ENCODE data around the gene ATP10D.

Gene ATP10D

GRCh38 chr4:47598896-47599295 lies 113.8 kb downstream of the ATP10D start:
- DNase-seq, result no peak

DNA sequence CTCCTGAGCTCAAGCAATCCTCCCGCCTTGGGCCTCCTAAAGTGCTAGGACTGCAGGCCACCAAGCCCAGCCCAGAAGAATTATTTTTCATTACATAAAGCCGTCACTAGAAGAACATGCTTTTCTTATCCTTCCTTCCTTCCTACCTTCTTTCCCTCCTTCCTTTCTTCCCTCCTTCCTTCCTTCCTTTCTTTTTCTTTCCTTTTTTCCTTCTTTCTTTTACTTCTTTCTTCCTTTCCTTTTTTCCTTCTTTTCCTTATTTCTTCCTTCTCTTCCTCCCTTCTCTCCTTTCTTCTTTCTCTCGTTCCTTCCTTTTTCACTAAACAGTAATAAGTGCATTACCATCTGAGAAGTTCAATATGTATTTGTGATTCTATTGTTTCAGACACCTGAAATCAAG lies 121.4 kb downstream of the ATP10D start:
- no peak for DNase-seq

- DNase-seq, result no peak
Measured at GRCh38 chr4:47612116-47613023, 127.3 kb downstream of the ATP10D start.

GRCh38 chr4:47615385-47615784 lies 130.3 kb downstream of the ATP10D start:
- no peak for DNase-seq

DNA sequence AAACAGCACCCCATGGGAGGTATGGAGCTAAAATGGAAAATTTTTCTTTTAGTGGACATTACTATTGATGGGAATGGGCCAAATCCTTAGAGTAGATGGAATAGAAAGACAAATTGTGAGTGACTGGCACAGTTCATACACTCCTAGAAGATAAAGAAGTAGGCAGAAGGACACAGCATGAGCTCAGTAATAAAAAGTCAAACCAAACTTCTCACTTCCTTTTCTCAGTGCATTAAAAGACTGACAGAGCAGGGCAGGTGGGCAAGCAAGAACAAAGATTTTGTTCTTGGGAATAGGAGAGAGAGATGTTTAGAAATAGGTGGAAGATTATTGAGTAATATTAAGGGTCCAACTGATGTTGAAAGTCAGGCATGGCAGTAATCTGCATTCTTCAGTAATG lies 132.5 kb downstream of the ATP10D start:
- DNase-seq, result no peak

DNA sequence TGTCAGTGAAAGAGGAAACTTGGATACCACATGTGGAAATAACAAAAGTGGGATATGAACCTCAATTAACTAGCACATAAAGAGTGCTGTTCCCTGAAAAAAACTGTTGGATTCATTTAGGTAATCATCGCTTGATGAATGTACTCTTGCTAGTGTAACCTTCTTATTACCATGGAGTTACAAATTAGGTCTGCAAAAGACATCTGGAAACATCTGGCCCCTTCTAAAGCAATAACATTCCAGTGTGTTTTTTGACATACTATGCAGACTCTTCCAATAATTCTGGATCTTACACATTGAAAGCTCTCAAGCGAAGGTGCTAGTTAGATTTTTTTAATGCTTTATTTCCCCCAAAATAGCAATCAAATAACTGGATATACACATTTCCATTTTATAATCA lies 134.6 kb downstream of the ATP10D start:
- DNase-seq, result no peak

- DNase-seq, result no peak
Measured at GRCh38 chr4:47621181-47621580, 136.1 kb downstream of the ATP10D start.

- DNase-seq, result no peak
Measured at GRCh38 chr4:47624031-47624441, 139.0 kb downstream of the ATP10D start.

DNA sequence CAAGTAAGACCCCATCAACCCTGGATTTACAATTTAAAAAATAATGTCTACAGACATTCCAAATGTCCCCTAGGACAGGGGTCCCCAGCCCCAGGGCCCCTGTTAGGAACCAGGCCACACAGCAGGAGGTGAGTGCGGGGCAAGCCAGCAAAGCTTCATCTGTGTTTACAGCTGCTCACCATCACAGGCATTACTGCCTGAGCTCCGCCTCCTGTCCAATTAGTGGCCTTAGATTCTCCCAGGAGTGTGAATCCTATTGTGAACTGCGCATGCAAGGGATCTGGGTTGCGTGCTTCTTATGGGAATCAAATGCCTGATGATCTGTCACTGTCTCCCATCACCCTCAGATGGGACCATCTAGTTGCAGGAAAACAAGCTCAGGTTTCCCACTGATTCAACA lies 146.1 kb downstream of the ATP10D start:
- DNase-seq, result no peak

DNA sequence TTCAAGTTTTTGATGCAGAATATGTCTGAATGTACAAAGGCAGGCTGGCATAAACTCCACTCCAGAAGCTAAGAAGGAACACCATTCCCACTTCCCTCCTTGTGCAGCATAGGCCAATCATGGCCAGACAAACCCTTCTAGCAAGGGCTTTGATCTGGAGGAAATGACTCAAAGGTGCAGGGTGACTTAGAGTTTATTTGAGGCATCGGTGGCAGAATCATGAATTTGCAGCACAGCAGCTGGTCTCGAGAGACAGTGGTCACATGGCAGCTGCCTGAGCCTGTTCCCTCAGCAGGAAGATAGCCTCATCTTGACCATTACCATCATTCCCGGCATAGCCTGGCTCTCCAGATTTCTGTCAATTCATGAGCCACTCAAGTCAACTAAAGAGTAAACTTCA lies 154.5 kb downstream of the ATP10D start:
- no peak for DNase-seq

DNA sequence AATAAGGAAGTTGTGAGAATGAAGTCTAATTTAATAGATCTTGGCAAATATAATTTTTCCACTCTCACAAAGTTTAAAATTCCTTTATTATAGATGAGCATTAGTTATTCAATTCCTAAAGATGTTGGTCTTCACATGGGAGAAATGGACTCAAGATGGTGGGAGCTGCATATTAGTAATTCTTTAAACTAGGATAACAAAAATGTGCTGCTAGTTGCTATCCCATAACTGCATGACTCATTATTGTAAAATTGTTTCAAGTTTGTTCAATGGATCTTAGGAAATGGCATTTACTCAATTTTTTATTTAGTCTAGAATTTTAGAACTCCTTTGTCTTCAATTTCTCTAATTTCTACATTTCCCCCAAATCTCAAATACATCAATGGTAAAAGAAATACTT lies 155.8 kb downstream of the ATP10D start:
- DNase-seq, result no peak

GRCh38 chr4:47641755-47642154 lies 156.7 kb downstream of the ATP10D start:
- DNase-seq, result no peak

DNA sequence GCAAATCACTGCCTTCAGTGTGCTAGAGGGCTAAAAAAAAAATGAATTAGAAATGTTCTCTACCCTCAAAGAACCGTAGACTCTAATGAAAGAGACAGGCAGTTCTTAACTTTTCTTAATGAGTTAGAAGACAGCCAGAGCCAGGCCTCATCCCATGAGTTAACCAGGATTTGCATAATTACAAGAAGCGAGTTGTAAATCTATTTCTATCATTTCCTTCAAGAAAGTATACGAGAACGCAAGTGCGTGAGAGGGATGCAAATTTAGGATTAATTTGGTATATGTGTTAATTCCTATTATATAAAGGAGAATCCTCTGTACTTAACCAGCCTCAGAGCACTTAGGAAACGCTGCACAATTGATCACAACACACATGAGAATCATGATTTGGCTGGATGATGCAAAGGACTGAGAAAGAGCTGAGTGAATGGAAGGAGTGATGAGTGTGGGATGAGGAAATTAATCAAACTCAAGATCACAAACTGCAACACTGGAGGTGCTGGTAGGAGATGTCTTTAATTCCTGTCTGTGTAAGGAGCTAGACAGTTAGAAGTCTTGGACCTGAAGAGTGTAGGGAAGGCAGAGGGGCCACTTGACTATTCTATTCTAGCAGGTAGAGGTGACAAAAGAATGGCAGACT lies 157.2 kb downstream of the ATP10D start:
- DNase-seq, result no peak
